Loucy (cell line): ENCODE results near the gene PANX2.

Experiments used
- EZH2phosphoT487 ChIP-seq: fragments of 200-600 bp; IDR thresholded peaks from 2 replicates; pipeline ENCODE4 v1.6.1; 2018; ENCODE audit warnings: antibody characterized with exemption, mild to moderate bottlenecking, moderate library complexity, borderline replicate concordance
- TF ChIP-seq, protein P1 (sequence below): fragments of 200-600 bp; sonication (generic); conservative IDR thresholded peaks from 2 replicates; pipeline ENCODE4 v1.5.1; 2014; ENCODE audit warnings: mild to moderate bottlenecking, antibody characterized with exemption, low read length

DNA sequence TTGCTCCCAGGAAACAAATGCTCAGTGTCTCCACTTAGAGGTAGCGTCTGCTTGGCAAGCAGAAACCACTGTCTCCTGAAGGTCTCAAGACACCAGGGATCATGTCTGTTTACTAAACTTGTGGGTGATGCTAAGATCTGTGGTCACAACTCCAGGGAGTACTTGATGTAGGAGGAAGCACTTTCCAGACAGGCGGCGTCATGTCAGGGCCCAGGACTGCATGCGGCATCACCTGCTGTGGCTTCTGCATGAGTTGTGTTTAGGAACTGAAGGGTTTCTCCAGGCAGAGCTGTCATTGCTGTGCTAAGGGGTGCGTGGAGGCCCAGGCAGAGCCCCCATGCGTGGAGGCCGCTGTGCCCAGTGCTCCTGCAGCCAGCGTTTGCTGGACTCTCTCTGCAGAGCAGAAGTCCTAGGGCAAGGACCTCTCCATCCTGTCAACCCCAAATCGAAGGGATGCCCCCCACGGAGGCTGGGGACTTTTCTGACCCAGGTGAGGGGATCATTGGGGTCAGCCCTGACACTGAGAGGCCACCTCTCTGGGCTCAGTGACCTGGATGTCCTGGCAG is 8.1 kb upstream of the PANX2 start:
- TF ChIP-seq, protein P1, sequence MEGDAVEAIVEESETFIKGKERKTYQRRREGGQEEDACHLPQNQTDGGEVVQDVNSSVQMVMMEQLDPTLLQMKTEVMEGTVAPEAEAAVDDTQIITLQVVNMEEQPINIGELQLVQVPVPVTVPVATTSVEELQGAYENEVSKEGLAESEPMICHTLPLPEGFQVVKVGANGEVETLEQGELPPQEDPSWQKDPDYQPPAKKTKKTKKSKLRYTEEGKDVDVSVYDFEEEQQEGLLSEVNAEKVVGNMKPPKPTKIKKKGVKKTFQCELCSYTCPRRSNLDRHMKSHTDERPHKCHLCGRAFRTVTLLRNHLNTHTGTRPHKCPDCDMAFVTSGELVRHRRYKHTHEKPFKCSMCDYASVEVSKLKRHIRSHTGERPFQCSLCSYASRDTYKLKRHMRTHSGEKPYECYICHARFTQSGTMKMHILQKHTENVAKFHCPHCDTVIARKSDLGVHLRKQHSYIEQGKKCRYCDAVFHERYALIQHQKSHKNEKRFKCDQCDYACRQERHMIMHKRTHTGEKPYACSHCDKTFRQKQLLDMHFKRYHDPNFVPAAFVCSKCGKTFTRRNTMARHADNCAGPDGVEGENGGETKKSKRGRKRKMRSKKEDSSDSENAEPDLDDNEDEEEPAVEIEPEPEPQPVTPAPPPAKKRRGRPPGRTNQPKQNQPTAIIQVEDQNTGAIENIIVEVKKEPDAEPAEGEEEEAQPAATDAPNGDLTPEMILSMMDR, result no peak
- no peak for TF ChIP-seq EZH2phosphoT487
